Choroid plexus epithelial cell (primary cell): Measurements from ENCODE around the gene CYP4F11.

ENCODE experiments used
- DNase-seq: peaks from one replicate; pipeline ENCODE4 v3.0.0-alpha.2; 2010; ENCODE audit warnings: low read depth
- H3K4me3 ChIP-seq: 2 replicates; pipeline ENCODE4 v1.5.1; 2011; ENCODE audit warnings: low read depth, mild to moderate bottlenecking, control low read depth, low read length, moderate library complexity
- CTCF ChIP-seq: conservative IDR thresholded peaks from 2 replicates; pipeline ENCODE4 v1.5.1; 2011; ENCODE audit warnings: low read depth, mild to moderate bottlenecking, control low read depth, inconsistent platforms, low read length, moderate library complexity

CYP4F11 gene

DNA sequence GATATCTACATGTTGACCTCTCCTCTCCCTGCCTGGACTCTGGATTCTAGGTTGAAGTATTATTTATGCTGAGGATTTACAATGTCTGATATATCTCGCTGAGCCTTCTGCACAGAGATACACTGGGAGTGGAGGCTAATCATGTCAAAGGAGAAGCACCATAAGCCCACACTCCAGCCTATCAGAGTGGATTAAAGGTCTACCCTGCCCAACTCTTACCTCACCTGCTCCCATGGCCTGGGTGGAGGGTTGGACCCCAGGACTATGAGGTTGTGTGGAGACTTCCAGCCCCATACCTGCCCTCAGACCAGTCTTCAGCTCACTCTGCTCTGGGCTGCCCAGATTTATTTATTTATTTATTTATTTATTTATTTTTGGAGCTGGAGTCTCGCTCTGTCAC, 29.9 kb upstream of the CYP4F11 start:
- H3K4me3 ChIP-seq, result no peak overlapping the region
- no peak for DNase-seq
- no peak for TF ChIP-seq CTCF

GRCh38 chr19:15962319-15962718, 28.0 kb upstream of the CYP4F11 start:
- no peak for DNase-seq
- no peak overlapping the region for H3K4me3 ChIP-seq
- TF ChIP-seq CTCF, result no peak

DNA sequence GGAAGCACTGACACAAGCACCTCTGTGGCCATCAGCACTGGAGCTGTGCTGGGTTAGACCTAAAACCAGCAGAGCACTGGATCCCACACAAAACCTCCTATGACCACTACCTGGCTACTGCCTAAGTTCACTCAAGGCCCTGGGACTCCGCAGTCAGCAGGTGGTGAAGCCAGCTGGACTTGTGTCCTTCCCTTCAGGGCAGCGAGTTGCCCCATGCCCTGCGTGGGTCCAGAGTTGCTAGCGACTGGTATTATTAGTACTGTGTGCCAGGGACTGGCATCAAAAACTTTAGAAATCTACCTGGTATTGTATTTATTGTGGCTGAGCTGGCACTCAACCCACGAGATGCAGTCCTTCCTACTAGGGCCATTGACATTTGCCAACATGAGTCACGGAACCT, 20.5 kb upstream of the CYP4F11 start:
- no peak overlapping the region for H3K4me3 ChIP-seq
- no peak for TF ChIP-seq CTCF
- no peak for DNase-seq

- no peak within 1 kb of the TSS for H3K4me3 ChIP-seq
- DNase-seq, result no peak
- no peak for TF ChIP-seq CTCF
Observed at GRCh38 chr19:15948223-15949058, 14.1 kb upstream of the CYP4F11 start, which contains the start of gene OR10H4. Gene OR10H4, plus strand, starts transcription at chr19:15949008. Its CDS starts 0 bp downstream, at chr19:15949008.

DNA sequence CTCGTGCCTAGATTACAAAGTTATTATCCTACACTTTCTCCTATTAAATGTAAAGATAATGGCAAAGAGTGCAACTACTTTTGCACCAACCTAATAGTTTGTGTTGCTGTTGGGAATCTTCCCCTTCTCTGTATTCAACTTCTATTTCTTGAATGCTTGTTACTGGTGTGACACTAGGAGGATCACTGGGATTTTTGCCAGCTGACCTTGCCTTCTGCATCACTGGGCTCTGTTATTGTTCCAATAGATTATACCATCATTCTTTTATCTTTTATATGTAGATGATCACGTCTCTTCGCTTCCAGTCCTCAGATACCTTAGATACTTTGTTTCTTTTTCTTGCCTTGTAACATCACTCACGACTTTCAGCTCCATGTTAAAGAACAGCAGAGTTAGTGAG, 11.0 kb upstream of the CYP4F11 start:
- TF ChIP-seq CTCF, result no peak
- DNase-seq, result no peak
- H3K4me3 ChIP-seq, result no peak overlapping the region

DNA sequence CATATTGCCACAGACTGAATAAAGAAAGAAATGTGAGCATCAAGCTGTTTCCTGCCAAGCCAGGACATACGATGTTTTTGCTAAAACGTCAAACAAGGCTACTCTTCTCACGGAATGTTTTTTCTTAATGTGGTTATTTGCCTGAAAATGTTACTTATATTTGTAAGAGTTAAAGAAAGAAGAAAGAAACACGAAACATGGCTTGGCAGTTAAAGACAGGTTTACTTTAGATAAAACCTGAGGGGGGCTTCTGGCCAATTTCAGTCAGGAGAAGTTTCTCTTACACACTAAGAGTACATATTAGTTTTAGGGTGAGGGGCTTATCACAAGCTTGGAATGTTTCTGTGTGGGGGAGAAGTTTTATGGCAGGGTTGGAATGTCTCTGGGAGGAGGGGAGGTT, 10.1 kb upstream of the CYP4F11 start:
- TF ChIP-seq CTCF, result no peak
- H3K4me3 ChIP-seq, result no peak overlapping the region
- DNase-seq, result no peak

DNA sequence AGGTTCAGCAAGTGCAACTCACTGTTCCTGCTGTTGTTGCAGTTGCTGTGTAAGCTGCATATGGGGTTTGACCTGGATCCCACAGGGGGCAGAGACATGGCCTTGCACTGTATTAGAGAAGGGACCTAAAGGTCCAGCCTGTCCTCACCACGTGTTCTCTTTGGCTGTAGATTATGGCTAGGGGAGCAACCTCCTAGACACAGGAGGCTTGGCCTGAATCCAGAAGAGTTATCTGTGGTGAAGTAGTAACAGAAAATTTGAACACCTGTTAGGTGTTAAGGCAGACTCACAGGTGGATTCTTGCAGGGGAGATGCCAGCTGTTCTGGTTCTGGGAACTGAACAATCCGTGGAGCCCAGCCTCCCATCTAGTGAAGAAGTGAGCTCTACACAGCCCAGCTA, 3.4 kb upstream of the CYP4F11 start:
- no peak for DNase-seq
- H3K4me3 ChIP-seq, result no peak overlapping the region
- no peak for TF ChIP-seq CTCF
